ENCODE data around the gene PRKCE. TPM values are rescaled to one million over a fixed set of nuclear protein-coding genes. Genes with fewer than 3 reads are reported as not detected.

PRKCE gene
- total and polyA plus RNA-seq, 11 donors: 4.1 to 22.3 (median 16.2) TPM

GRCh38 chr2:45869165-45869501 is 217.7 kb downstream of the PRKCE start:
- ATAC-seq: no peak
- H3K9me3 ChIP-seq: no peaks in the 10 kb centered on the region
- H3K27me3 ChIP-seq: no peaks in the 10 kb centered on the region
- no peaks in the 10 kb centered on the region for H3K36me3 ChIP-seq
- 84 to 95% (median 92%) methylated on average over 4 of the region's 4 CpGs for WGBS, 4 donors
- DNase-seq: no peak
- intact Hi-C loops (cut with DNase I): loop anchor here in 1 of 10 donors (10.0 kb wide), 1 partner anchor 224 kb away; no protein-coding TSS in a partner anchor
- TF ChIP-seq POLR2A (IDR thresholded peaks at IDR 0.05) (no peak), CTCF (IDR thresholded peaks at IDR 0.05) (no peak)
- H3K4me1 ChIP-seq: peaks cover 0 to 12% (median 8%) of the 10 kb centered on the region in 12 donors
- no peak overlapping the region for H3K27ac ChIP-seq
- H3K4me3 ChIP-seq: no peak overlapping the region

GRCh38 chr2:45871025-45871424 is 219.6 kb downstream of the PRKCE start:
- H3K4me1 ChIP-seq: peaks cover 0 to 21% (median 12%) of the 10 kb centered on the region in 12 donors
- H3K9me3 ChIP-seq: peaks cover 0 to 9% (median 1%) of the 10 kb centered on the region in 12 donors
- no peak overlapping the region for H3K4me3 ChIP-seq
- no peak overlapping the region for H3K27ac ChIP-seq
- no peak for TF ChIP-seq POLR2A (IDR thresholded peaks at IDR 0.05)
- TF ChIP-seq CTCF (IDR thresholded peaks at IDR 0.05): no peak
- H3K36me3 ChIP-seq: no peaks in the 10 kb centered on the region
- no peaks in the 10 kb centered on the region for H3K27me3 ChIP-seq
- intact Hi-C loops (cut with DNase I): no loop called here
- DNase-seq (no peak), ATAC-seq (no peak)
- 86 to 93% (median 89%) methylated on average over 3 of the region's 3 CpGs for WGBS, 4 donors

GRCh38 chr2:45871541-45871940 is 220.1 kb downstream of the PRKCE start:
- TF ChIP-seq POLR2A (IDR thresholded peaks at IDR 0.05) (no peak), CTCF (IDR thresholded peaks at IDR 0.05) (no peak)
- H3K27ac ChIP-seq: no peak overlapping the region
- WGBS, 4 donors: 77 to 88% (median 85%) methylated on average over 4 of the region's 4 CpGs
- peaks cover 0 to 21% (median 12%) of the 10 kb centered on the region in 12 donors for H3K4me1 ChIP-seq
- H3K27me3 ChIP-seq: no peaks in the 10 kb centered on the region
- ATAC-seq (no peak), DNase-seq (no peak)
- H3K9me3 ChIP-seq: peaks cover 0 to 14% (median 6%) of the 10 kb centered on the region in 12 donors
- intact Hi-C loops (cut with DNase I): no loop called here
- no peaks in the 10 kb centered on the region for H3K36me3 ChIP-seq
- H3K4me3 ChIP-seq: no peak overlapping the region

- Histone ChIP-seq H3K27ac (no peak overlapping the region), H3K4me1 (peaks cover 0 to 21% (median 12%) of the 10 kb centered on the region in 12 donors), H3K9me3 (peaks cover 0 to 21% (median 12%) of the 10 kb centered on the region in 12 donors), H3K27me3 (no peaks in the 10 kb centered on the region), H3K4me3 (no peak overlapping the region), H3K36me3 (no peaks in the 10 kb centered on the region)
- no peak for DNase-seq
- WGBS, 4 donors: 77 to 89% (median 86%) methylated on average over 5 of the region's 5 CpGs
- ATAC-seq: peak in 1 of 4 donors; percentile 27
- intact Hi-C loops (cut with DNase I): no loop called here
- TF ChIP-seq POLR2A (IDR thresholded peaks at IDR 0.05): no peak
- no peak for TF ChIP-seq CTCF (IDR thresholded peaks at IDR 0.05)
Measured at GRCh38 chr2:45872211-45872610, 220.7 kb downstream of the PRKCE start.
